NCI-H1092 (cell line): Measurements from ENCODE around the gene CARHSP1.
"Not testable (repeated sequence)": the region's sequence is repeated elsewhere in the genome, so short reads cannot be mapped to it uniquely, and the experiment has no call there.

Experiments used
- DNase-seq: peaks from one replicate; lab custom pipeline; 2025; lab: John Stamatoyannopoulos, UW

The CARHSP1 gene

GRCh38 chr16:8868416-8869211 lies at the start of gene CARHSP1:
Gene CARHSP1, minus strand, starts transcription at chr16:8869006. Its CDS starts 9,678 bp downstream, at chr16:8859328.
- peak; percentile 82 for DNase-seq

- DNase-seq, result not testable (repeated sequence)
These were observed 48.5 kb upstream of the CARHSP1 start for GRCh38 chr16:8917336-8917735.

- no peak for DNase-seq
These were observed 47.9 kb upstream of the CARHSP1 start for GRCh38 chr16:8916541-8917225.

- DNase-seq, result no peak
These were observed 47.0 kb upstream of the CARHSP1 start for GRCh38 chr16:8915722-8916301.

- DNase-seq, result no peak
These were observed 45.3 kb upstream of the CARHSP1 start for GRCh38 chr16:8914098-8914497.

GRCh38 chr16:8912793-8913192 lies 44.0 kb upstream of the CARHSP1 start:
- DNase-seq, result no peak

- no peak for DNase-seq
These were observed 42.0 kb upstream of the CARHSP1 start for GRCh38 chr16:8910811-8911210.

GRCh38 chr16:8908810-8909468 lies 40.1 kb upstream of the CARHSP1 start:
- DNase-seq, result no peak

GRCh38 chr16:8907096-8907495 lies 38.3 kb upstream of the CARHSP1 start:
- DNase-seq, result no peak

- no peak for DNase-seq
These were observed 37.2 kb upstream of the CARHSP1 start for GRCh38 chr16:8905795-8906591.

- no peak for DNase-seq
These were observed 36.5 kb upstream of the CARHSP1 start for GRCh38 chr16:8905168-8905762.

- no peak for DNase-seq
These were observed 35.2 kb upstream of the CARHSP1 start for GRCh38 chr16:8904018-8904430.

GRCh38 chr16:8903004-8903403 lies 34.2 kb upstream of the CARHSP1 start:
- DNase-seq, result no peak

- no peak for DNase-seq
These were observed 32.6 kb upstream of the CARHSP1 start for GRCh38 chr16:8901320-8901861.

- no peak for DNase-seq
These were observed 31.5 kb upstream of the CARHSP1 start for GRCh38 chr16:8900343-8900742.

- no peak for DNase-seq
These were observed 31.0 kb upstream of the CARHSP1 start for GRCh38 chr16:8899709-8900317.

- DNase-seq, result no peak
These were observed 30.0 kb upstream of the CARHSP1 start for GRCh38 chr16:8898660-8899318.

- DNase-seq, result no peak
These were observed 26.0 kb upstream of the CARHSP1 start for GRCh38 chr16:8894736-8895334.

- no peak for DNase-seq
These were observed 25.3 kb upstream of the CARHSP1 start for GRCh38 chr16:8893976-8894690.
